Hepatocyte (in vitro differentiated cells): ENCODE measurements around the gene SPEG.

Experiments used
- CTCF ChIP-seq: fragments of 200-600 bp; sonication (generic); IDR thresholded peaks from 2 replicates; pipeline ENCODE4 v1.5.1; 2016; ENCODE audit warnings: antibody characterized with exemption, mild to moderate bottlenecking; ENCODE audit not compliant: poor library complexity
- EZH2 ChIP-seq: fragments of 200-600 bp; sonication (generic); IDR thresholded peaks from 2 replicates; pipeline ENCODE4 v1.6.1; 2016; ENCODE audit warnings: antibody characterized with exemption, mild to moderate bottlenecking, borderline replicate concordance
- EZH2phosphoT487 ChIP-seq: fragments of 200-600 bp; sonication (generic); IDR thresholded peaks from one replicate; pipeline ENCODE4 v1.6.1; 2018; ENCODE audit warnings: antibody characterized with exemption, mild to moderate bottlenecking, low read depth, moderate library complexity; ENCODE audit not compliant: unreplicated experiment, severe bottlenecking

GRCh38 chr2:219513787-219514186 is 79.1 kb downstream of the SPEG start:
- TF ChIP-seq EZH2 (no peak), CTCF (no peak), EZH2phosphoT487 (no peak)
